HepG2 (cell line): ENCODE data around the gene ABHD2. TPM values are rescaled to one million over a fixed set of nuclear protein-coding genes. Genes with fewer than 3 reads are reported as not detected.
A peak's percentile ranks its signal among the peaks of the same experiment; 100 is the strongest.

Experiments used
- CCAR2 ChIP-seq: fragments of 200-400 bp; formaldehyde crosslinking; optimal IDR thresholded peaks from 2 replicates; pipeline ENCODE3; 2018; ENCODE audit warnings: low read depth, mild to moderate bottlenecking, low read length, moderate library complexity
- FOXA1 ChIP-seq, 2 experiments: fragments of 450-650 bp in 1 of 2; sonication (generic) in 1 of 2; formaldehyde crosslinking in 1 of 2; IDR thresholded peaks; 2 replicates each; pipeline versions ENCODE4 v1.4.0 to v1.6.1; 2016 to 2020; ENCODE audit warnings: missing genetic modification reagents in 1 of 2
- HOXA5 ChIP-seq: sonication (generic); formaldehyde crosslinking; IDR thresholded peaks from 2 replicates; pipeline ENCODE4 v1.4.0; 2020; ENCODE audit warnings: missing genetic modification reagents
- MXD4 ChIP-seq: IDR thresholded peaks from 2 replicates; pipeline ENCODE4 v1.6.1; 2016; ENCODE audit warnings: mild to moderate bottlenecking, missing biosample characterization, missing genetic modification reagents
- ONECUT2 ChIP-seq: sonication (generic); formaldehyde crosslinking; IDR thresholded peaks from 2 replicates; pipeline ENCODE4 v1.4.0; 2020; ENCODE audit warnings: missing genetic modification reagents
- PITX1 ChIP-seq: sonication (generic); formaldehyde crosslinking; IDR thresholded peaks from 2 replicates; pipeline ENCODE4 v1.5.1; 2020; ENCODE audit warnings: mild to moderate bottlenecking, missing genetic modification reagents
- RBFOX2 ChIP-seq: fragments of 200-400 bp; formaldehyde crosslinking; IDR thresholded peaks from 2 replicates; pipeline ENCODE4 v1.6.1; 2017; ENCODE audit warnings: low read depth, mild to moderate bottlenecking, low read length
- RFXAP ChIP-seq: sonication (generic); formaldehyde crosslinking; IDR thresholded peaks from 2 replicates; pipeline ENCODE4 v1.4.0; 2020; ENCODE audit warnings: missing genetic modification reagents, borderline replicate concordance
- TOPORS ChIP-seq: sonication (generic); formaldehyde crosslinking; IDR thresholded peaks from 2 replicates; pipeline ENCODE4 v1.8.0; 2023; ENCODE audit warnings: mild to moderate bottlenecking, missing genetic modification reagents
- TP53 ChIP-seq: sonication (generic); formaldehyde crosslinking; conservative IDR thresholded peaks from 2 replicates; pipeline ENCODE4 v1.4.0; 2020; ENCODE audit warnings: missing genetic modification reagents
- ZEB1 ChIP-seq: IDR thresholded peaks from 2 replicates; pipeline ENCODE4 v1.6.1; 2012; ENCODE audit warnings: mild to moderate bottlenecking, low read depth, inconsistent platforms; ENCODE audit not compliant: insufficient replicate concordance
- ZNF3 ChIP-seq: IDR thresholded peaks from 2 replicates; pipeline ENCODE4 v1.7.0; 2017; ENCODE audit warnings: inconsistent platforms
- polyA plus RNA-seq, 8 experiments: library from polyadenylated mRNA; depleted of rRNA in 3 of 8; stranded (reverse) in 7 of 8; unstranded in 1 of 8; fragments of >200 nt; fragmentation: Illumina TruSeq in 4 of 8; extraction: Trizol in 4 of 8; gene quantifications; 2 replicates each; pipeline versions ENCODE4 v1.2.1 to v1.2.3, GENCODE V29; 2011 to 2016; ENCODE audit warnings: low read depth in 4 of 8, missing spikeins in 1 of 8, mixed read lengths in 1 of 8; ENCODE audit not compliant: insufficient read depth in 1 of 8
- total RNA-seq, 5 experiments: library from RNA; depleted of rRNA; stranded (reverse); fragments of >200 nt; fragmentation: Illumina TruSeq; extraction: Trizol; gene quantifications; 2 replicates each; pipeline ENCODE4 v1.2.3, GENCODE V29; 2016; ENCODE audit warnings: low read depth in 1 of 5
- TF ChIP-seq, protein P1 (sequence below): IDR thresholded peaks from 2 replicates; pipeline ENCODE4 v1.6.1; 2016
- TF ChIP-seq, protein P2 (sequence below): sonication (generic); formaldehyde crosslinking; IDR thresholded peaks from 2 replicates; pipeline ENCODE4 v1.5.1; 2020; ENCODE audit warnings: missing genetic modification reagents, mild to moderate bottlenecking, borderline replicate concordance
- TF ChIP-seq, protein P3 (sequence below): sonication (generic); formaldehyde crosslinking; IDR thresholded peaks from 2 replicates; pipeline ENCODE4 v1.4.0; 2020; ENCODE audit warnings: mild to moderate bottlenecking, missing genetic modification reagents
- TF ChIP-seq, protein P4 (sequence below): IDR thresholded peaks from 2 replicates; pipeline ENCODE4 v1.6.1; 2016

Gene ABHD2
- total and polyA plus RNA-seq, 2 of the 13 experiments (the other 11 are each of a cell fraction or from before 2014, with no cell fraction given), result 14.8 to 22.4 TPM

DNA sequence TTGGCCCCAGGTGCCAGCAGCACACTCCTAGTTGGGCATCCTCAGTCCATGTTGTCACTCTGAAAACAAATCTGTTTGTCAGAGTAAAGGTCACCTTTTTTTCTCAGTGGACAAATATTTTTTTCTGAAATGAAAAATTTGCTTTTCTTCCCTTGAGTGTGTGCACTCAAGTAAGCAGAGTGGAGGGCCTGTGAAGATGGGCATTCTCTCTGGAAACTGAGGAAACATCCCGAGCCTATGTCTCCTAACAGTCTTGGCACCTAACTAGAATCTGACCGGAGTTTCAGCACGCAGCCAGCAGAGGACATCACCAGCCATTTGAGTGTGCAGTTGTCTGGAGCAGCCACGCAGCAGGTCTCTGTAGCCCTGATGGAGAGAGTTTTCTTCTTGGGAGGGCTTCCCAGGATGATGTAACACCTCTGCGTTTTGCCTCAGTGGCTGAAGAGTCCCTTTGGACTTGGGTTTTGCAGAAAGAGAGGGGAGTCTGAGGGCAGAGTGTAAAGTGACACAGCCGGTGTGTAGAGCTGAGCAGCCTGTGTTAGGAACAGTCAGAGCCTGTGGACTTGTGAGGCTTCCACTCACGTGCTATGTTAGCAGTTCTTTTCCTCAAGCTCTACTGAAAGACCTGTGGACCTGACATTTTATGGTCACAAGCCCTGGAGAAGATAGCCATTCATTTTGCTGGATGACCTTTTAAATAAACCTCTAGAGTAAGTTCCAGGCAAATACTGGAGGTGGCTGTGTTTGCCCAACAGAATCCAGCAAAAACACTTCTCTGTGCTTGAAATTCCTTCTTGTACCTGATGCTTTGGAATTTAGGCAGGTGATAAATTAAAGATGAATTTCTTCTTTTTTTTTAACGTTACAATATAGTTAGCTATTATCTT, 51.6 kb downstream of the ABHD2 start (continued):
- TF ChIP-seq, protein P1, sequence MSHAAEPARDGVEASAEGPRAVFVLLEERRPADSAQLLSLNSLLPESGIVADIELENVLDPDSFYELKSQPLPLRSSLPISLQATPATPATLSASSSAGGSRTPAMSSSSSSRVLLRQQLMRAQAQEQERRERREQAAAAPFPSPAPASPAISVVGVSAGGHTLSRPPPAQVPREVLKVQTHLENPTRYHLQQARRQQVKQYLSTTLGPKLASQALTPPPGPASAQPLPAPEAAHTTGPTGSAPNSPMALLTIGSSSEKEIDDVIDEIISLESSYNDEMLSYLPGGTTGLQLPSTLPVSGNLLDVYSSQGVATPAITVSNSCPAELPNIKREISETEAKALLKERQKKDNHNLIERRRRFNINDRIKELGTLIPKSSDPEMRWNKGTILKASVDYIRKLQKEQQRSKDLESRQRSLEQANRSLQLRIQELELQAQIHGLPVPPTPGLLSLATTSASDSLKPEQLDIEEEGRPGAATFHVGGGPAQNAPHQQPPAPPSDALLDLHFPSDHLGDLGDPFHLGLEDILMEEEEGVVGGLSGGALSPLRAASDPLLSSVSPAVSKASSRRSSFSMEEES, result no peak
- no peak for TF ChIP-seq ZNF3 (CRISPR knock-in tag)
- peak; percentile 18 for TF ChIP-seq CCAR2
- peak; percentile 29; the same call in 1 of the 2 replicates for TF ChIP-seq RBFOX2
- TF ChIP-seq MXD4, result 0 out of 2 replicates have a peak, but pooled peaks have one; percentile 15
- no peak for TF ChIP-seq ONECUT2
- no peak for TF ChIP-seq PITX1 (CRISPR knock-in tag)
- TF ChIP-seq, protein P2, sequence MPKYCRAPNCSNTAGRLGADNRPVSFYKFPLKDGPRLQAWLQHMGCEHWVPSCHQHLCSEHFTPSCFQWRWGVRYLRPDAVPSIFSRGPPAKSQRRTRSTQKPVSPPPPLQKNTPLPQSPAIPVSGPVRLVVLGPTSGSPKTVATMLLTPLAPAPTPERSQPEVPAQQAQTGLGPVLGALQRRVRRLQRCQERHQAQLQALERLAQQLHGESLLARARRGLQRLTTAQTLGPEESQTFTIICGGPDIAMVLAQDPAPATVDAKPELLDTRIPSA (CRISPR knock-in tag), result no peak
- TF ChIP-seq FOXA1 (IDR thresholded peaks at IDR 0.05), result no peak
- no peak for TF ChIP-seq FOXA1 (CRISPR knock-in tag; IDR thresholded peaks at IDR 0.05)
- TF ChIP-seq, protein P3, sequence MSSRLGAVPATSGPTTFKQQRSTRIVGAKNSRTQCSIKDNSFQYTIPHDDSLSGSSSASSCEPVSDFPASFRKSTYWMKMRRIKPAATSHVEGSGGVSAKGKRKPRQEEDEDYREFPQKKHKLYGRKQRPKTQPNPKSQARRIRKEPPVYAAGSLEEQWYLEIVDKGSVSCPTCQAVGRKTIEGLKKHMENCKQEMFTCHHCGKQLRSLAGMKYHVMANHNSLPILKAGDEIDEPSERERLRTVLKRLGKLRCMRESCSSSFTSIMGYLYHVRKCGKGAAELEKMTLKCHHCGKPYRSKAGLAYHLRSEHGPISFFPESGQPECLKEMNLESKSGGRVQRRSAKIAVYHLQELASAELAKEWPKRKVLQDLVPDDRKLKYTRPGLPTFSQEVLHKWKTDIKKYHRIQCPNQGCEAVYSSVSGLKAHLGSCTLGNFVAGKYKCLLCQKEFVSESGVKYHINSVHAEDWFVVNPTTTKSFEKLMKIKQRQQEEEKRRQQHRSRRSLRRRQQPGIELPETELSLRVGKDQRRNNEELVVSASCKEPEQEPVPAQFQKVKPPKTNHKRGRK, result no peak
- peak; percentile 29; the same call in 1 of the 2 replicates for TF ChIP-seq HOXA5
- no peak for TF ChIP-seq TP53
- TF ChIP-seq RFXAP, result no peak
- TF ChIP-seq, protein P4, sequence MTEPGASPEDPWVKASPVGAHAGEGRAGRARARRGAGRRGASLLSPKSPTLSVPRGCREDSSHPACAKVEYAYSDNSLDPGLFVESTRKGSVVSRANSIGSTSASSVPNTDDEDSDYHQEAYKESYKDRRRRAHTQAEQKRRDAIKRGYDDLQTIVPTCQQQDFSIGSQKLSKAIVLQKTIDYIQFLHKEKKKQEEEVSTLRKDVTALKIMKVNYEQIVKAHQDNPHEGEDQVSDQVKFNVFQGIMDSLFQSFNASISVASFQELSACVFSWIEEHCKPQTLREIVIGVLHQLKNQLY (CRISPR knock-in tag), result no peak; the same call in 1 of the 2 replicates
- TF ChIP-seq TOPORS, result no peak
- TF ChIP-seq ZEB1, result peak; percentile 51
